Stomach (tissue), 9 donors: Measurements from ENCODE around the gene XRCC5. TPM values are rescaled to one million over a fixed set of nuclear protein-coding genes. Genes with fewer than 3 reads are reported as not detected.

ENCODE experiments used
- DNase-seq, 2 donors: peaks; one replicate each; pipeline versions ENCODE4 v3.0.0 to v3.0.0-alpha.2; 2013 to 2019
- H3K27ac ChIP-seq, 5 donors: fragments of 200-600 bp in 4 of 5; sonication (generic) in 4 of 5; one replicate each; pipeline ENCODE4 v1.5.1; 2013 to 2019; ENCODE audit warnings: mild to moderate bottlenecking in 1 of 5, moderate library complexity in 1 of 5
- H3K27me3 ChIP-seq, 3 donors: fragments of 200-600 bp; sonication (generic); one replicate each; pipeline ENCODE4 v1.5.1; 2017 to 2019; ENCODE audit warnings: mixed run types in 1 of 3
- H3K36me3 ChIP-seq, 4 donors: fragments of 200-600 bp; sonication (generic); 1 replicate in 3 of 4; 2 replicates in 1 of 4; pipeline ENCODE4 v1.5.1; 2016 to 2019
- H3K4me1 ChIP-seq, 4 donors: fragments of 200-600 bp; sonication (generic); one replicate each; pipeline ENCODE4 v1.5.1; 2016 to 2019
- H3K4me3 ChIP-seq, 4 donors: fragments of 200-600 bp; sonication (generic) in 3 of 4; one replicate each; pipeline ENCODE4 v1.5.1; 2016 to 2019; ENCODE audit warnings: mild to moderate bottlenecking in 1 of 4
- H3K9me3 ChIP-seq, 4 donors: fragments of 200-600 bp; sonication (generic); one replicate each; pipeline ENCODE4 v1.5.1; 2016 to 2019
- EP300 ChIP-seq: sonication (generic); formaldehyde crosslinking; IDR thresholded peaks from one replicate; pipeline ENCODE4 v1.6.1; 2017; ENCODE audit warnings: antibody characterized with exemption
- POLR2A ChIP-seq, 4 donors: fragments of 450-650 bp; IDR thresholded peaks; one replicate each; pipeline ENCODE4 v1.6.1; 2016; ENCODE audit warnings: antibody characterized with exemption in 4 of 4, control low read depth in 2 of 4, mild to moderate bottlenecking in 1 of 4, moderate library complexity in 1 of 4
- POLR2AphosphoS5 ChIP-seq, 3 donors: sonication (generic); formaldehyde crosslinking; IDR thresholded peaks; one replicate each; pipeline ENCODE4 v1.6.1; 2016; ENCODE audit warnings: antibody characterized with exemption in 3 of 3
- WGBS, 5 donors: extraction: QIAGEN DNeasy Blood & Tissue Kit in 3 of 5; methylation state at CpG; one replicate each; pipeline versions ENCODE4 v1.1.5 to v1.1.7; 2013 to 2018; 5-methylcytosine and 5-hydroxymethylcytosine counted together
- intact Hi-C: fragments of 100-400 bp; cut with DNase I; formaldehyde crosslinking; loops from one replicate; pipeline ENCODE4 v1.15.1; 2023; ENCODE audit warnings: low total_unique reads
- polyA plus RNA-seq, 3 donors: library from polyadenylated mRNA; stranded (reverse); fragments of 200-250 nt; gene quantifications; one replicate each; pipeline ENCODE4 v1.2.3, GENCODE V29; 2013
- total RNA-seq, 5 donors: library from RNA; depleted of rRNA; stranded (reverse); fragments of >200 nt; gene quantifications; one replicate each; pipeline versions ENCODE4 v1.1.0 to v1.2.3, GENCODE V29; 2014 to 2016
- TF ChIP-seq, protein P1 (sequence below), 7 experiments: fragments of 450-650 bp in 4 of 7; fragments of 200-600 bp in 3 of 7; sonication (generic) in 3 of 7; IDR thresholded peaks; one replicate each; pipeline ENCODE4 v1.5.1; 2016 to 2019; ENCODE audit warnings: antibody characterized with exemption in 7 of 7, control low read depth in 2 of 7, mild to moderate bottlenecking in 1 of 7
- donor health status: healthy with polysubstance abuse.
- donor health status: Bipolar disorder and iron deficiency.
- donor health status: healthy.

XRCC5 gene
- total and polyA plus RNA-seq, 8 donors, result 70.2 to 302 (median 92.9) TPM

DNA sequence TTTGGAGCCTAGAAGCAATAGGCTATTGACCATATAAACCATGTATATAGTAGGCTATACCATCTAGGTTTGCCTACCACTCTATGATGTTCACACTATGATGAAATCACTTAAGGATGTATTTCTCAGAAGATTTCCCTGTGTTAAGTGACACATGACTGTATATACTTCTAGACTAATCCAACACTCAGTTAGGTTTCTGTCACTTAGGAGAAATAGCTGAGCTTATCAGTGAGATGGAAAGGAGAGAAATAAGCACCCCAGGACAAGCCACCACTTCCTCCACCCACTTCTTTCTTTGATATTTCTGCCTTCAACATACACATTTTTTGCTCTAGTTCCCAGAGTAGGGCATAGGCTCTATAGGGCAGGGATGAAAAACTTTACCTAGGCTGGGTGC, 35.4 kb upstream of the XRCC5 start:
- Histone ChIP-seq H3K9me3 (no peaks in the 10 kb centered on the region), H3K27ac (no peak overlapping the region), H3K4me1 (peaks cover 0 to 11% (median 0%) of the 10 kb centered on the region in 4 donors), H3K36me3 (peaks cover 0 to 9% (median 0%) of the 10 kb centered on the region in 4 donors), H3K4me3 (no peak overlapping the region), H3K27me3 (no peaks in the 10 kb centered on the region)
- no peak for DNase-seq
- intact Hi-C loops, result no loop called here
- TF ChIP-seq POLR2AphosphoS5 (IDR thresholded peaks at IDR 0.05), result no peak
- TF ChIP-seq EP300, result no peak
- no peak for TF ChIP-seq POLR2A (IDR thresholded peaks at IDR 0.05)
- TF ChIP-seq, protein P1, sequence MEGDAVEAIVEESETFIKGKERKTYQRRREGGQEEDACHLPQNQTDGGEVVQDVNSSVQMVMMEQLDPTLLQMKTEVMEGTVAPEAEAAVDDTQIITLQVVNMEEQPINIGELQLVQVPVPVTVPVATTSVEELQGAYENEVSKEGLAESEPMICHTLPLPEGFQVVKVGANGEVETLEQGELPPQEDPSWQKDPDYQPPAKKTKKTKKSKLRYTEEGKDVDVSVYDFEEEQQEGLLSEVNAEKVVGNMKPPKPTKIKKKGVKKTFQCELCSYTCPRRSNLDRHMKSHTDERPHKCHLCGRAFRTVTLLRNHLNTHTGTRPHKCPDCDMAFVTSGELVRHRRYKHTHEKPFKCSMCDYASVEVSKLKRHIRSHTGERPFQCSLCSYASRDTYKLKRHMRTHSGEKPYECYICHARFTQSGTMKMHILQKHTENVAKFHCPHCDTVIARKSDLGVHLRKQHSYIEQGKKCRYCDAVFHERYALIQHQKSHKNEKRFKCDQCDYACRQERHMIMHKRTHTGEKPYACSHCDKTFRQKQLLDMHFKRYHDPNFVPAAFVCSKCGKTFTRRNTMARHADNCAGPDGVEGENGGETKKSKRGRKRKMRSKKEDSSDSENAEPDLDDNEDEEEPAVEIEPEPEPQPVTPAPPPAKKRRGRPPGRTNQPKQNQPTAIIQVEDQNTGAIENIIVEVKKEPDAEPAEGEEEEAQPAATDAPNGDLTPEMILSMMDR (IDR thresholded peaks at IDR 0.05), result no peak

DNA sequence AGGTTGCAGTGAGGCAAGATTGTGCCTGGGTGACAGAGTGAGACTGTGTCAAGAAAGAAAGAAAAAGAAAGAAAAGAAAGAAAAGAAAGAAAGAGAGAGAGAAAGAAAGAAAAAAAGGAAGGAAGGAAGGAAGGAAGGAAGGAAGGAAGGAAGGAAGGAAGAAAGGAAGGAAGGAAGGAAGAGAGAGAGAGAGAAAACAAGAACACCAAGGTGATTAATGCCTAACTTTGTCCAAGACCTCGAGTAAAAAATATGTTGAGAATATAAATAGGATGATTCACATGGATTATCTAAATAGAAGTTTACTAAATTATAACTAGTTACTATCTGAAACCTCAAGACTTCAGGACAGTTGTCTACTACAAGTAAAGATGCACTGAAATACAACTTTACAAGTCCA, 34.8 kb upstream of the XRCC5 start:
- intact Hi-C loops, result no loop called here
- TF ChIP-seq, protein P1 (IDR thresholded peaks at IDR 0.05), result no peak
- TF ChIP-seq EP300 (no peak), POLR2AphosphoS5 (IDR thresholded peaks at IDR 0.05) (no peak), POLR2A (IDR thresholded peaks at IDR 0.05) (no peak)
- Histone ChIP-seq H3K36me3 (peaks cover 0 to 9% (median 0%) of the 10 kb centered on the region in 4 donors), H3K4me1 (peaks cover 0 to 17% (median 0%) of the 10 kb centered on the region in 4 donors), H3K27me3 (no peaks in the 10 kb centered on the region), H3K9me3 (no peaks in the 10 kb centered on the region), H3K4me3 (no peak overlapping the region), H3K27ac (no peak overlapping the region)
- DNase-seq, result no peak
- 48 to 72% (median 67%) methylated on average over 1 of the region's 1 CpG for WGBS, 5 donors

DNA sequence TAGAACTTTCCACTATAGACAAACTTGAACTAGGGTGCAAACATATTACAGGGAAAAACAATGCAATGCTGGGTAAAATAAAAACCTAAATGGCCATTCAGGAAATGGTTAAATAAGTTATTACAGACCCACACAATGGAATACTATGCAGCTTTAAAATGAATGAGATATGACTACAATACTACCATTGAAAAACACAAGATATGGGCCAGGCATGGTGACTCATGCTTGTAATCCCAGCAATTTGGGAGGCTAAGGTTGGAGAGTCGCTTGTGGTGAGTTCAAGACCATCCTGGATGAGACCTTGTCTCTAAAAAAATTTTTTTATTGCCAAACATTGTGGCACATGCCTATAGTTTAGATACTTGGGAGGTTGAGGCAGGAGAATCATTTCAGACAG, 34.4 kb upstream of the XRCC5 start:
- no peak overlapping the region for H3K27ac ChIP-seq
- whole genome bisulfite sequencing, 5 donors, result 75 to 92% (median 85%) methylated on average over 1 of the region's 1 CpG

DNA sequence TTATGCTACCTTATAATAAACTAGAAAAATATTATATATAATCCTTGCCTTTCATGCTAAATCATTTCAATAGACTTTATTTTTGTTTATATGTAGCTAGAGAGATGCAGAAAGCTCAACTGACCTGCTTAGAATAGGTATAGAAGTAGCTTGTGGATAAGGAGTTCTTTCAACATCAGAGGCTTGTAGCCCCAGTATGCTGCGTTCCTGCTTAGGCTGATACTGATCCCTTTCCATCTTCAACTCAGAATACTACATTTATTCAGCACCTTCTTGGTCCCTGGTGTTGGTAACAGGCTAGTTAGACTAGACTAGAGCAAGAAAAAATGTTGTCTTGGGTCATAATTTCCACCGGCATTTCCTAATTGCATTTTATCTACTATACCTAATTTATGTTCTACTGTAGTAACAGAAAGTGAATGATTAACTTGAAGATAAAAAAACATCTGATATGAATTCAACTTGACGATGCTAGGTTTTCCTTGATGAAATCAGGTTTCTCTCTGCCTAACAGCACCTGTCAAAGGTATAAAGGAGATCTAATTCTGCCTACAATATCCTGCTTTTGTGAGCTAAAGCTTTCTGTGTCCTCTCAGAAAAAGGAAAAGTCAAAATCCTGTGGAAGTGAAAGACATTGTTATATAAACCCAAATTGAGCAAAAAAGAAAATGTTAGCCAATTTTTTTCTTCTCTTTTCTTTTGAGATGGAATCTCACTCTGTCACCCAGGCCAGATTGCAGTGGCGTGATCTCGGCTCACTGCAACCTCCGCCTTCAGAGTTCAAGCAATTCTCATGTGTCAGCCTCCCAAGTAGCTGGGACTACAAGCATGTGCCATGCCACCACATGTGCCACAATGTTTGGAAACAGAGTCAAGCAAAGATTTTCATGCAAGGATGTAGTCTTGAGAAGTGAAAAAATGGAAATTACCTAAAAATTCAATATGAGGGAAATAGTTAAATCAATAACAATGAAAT, 33.4 kb upstream of the XRCC5 start:
- no peak overlapping the region for H3K27ac ChIP-seq
- 54 to 74% (median 58%) methylated on average over 6 of the region's 6 CpGs for WGBS, 5 donors
- no peak for DNase-seq

More for the DNA sequence above, 34.4 kb upstream of the XRCC5 start:
- peaks cover 0 to 9% (median 0%) of the 10 kb centered on the region in 4 donors for H3K36me3 ChIP-seq
- no peaks in the 10 kb centered on the region for H3K27me3 ChIP-seq
- no peak for DNase-seq
- peaks cover 0 to 21% (median 0%) of the 10 kb centered on the region in 4 donors for H3K4me1 ChIP-seq
- intact Hi-C loops, result no loop called here
- no peak for TF ChIP-seq POLR2AphosphoS5 (IDR thresholded peaks at IDR 0.05)
- TF ChIP-seq EP300, result no peak
- no peak for TF ChIP-seq POLR2A (IDR thresholded peaks at IDR 0.05)
- TF ChIP-seq, protein P1 (IDR thresholded peaks at IDR 0.05), result no peak
- no peaks in the 10 kb centered on the region for H3K9me3 ChIP-seq
- no peak overlapping the region for H3K4me3 ChIP-seq

More for the DNA sequence above, 33.4 kb upstream of the XRCC5 start:
- H3K4me3 ChIP-seq, result no peak overlapping the region
- TF ChIP-seq POLR2A (IDR thresholded peaks at IDR 0.05), result no peak
- TF ChIP-seq EP300, result no peak
- TF ChIP-seq, protein P1 (IDR thresholded peaks at IDR 0.05), result no peak
- TF ChIP-seq POLR2AphosphoS5 (IDR thresholded peaks at IDR 0.05), result no peak
- H3K36me3 ChIP-seq, result peaks cover 0 to 9% (median 0%) of the 10 kb centered on the region in 4 donors
- peaks cover 0 to 31% (median 3%) of the 10 kb centered on the region in 4 donors for H3K4me1 ChIP-seq
- H3K27me3 ChIP-seq, result no peaks in the 10 kb centered on the region
- intact Hi-C loops, result no loop called here
- H3K9me3 ChIP-seq, result no peaks in the 10 kb centered on the region
